Left ventricle myocardium inferior (tissue), 1 donor: Measurements from ENCODE around the gene ACER3. TPM values are rescaled to one million over a fixed set of nuclear protein-coding genes. Genes with fewer than 3 reads are reported as not detected.

Experiments used
- DNase-seq: peaks from one replicate; pipeline ENCODE4 v3.0.0-alpha.2; 2020
- H3K27ac ChIP-seq: fragments of 200-600 bp; replicated peaks from 2 replicates; pipeline ENCODE4 v1.8.0; 2021
- H3K27me3 ChIP-seq: fragments of 200-600 bp; 2 replicates; pipeline ENCODE4 v1.8.0; 2021; ENCODE audit warnings: low read depth
- H3K36me3 ChIP-seq: fragments of 200-600 bp; 2 replicates; pipeline ENCODE4 v1.8.0; 2021
- H3K4me1 ChIP-seq: fragments of 200-600 bp; 2 replicates; pipeline ENCODE4 v1.8.0; 2021
- H3K4me3 ChIP-seq: fragments of 200-600 bp; 2 replicates; pipeline ENCODE4 v1.8.0; 2021; ENCODE audit warnings: mild to moderate bottlenecking, moderate library complexity
- H3K9me3 ChIP-seq: fragments of 200-600 bp; replicated peaks from 2 replicates; pipeline ENCODE4 v1.8.0; 2021
- intact Hi-C: fragments of 100-400 bp; cut with micrococcal nuclease; formaldehyde crosslinking; loops from one replicate; pipeline ENCODE4 v1.11.0; 2022
- total RNA-seq: library from RNA; stranded (reverse); fragmentation: NEBNext Ultra II Directional; extraction: Animal tissue kit (Norgen Biotek cat#: 25700); gene quantifications from one replicate; pipeline ENCODE4 v1.2.1, GENCODE V29; 2021
- TF ChIP-seq, protein P1 (sequence below): fragments of 200-600 bp; IDR thresholded peaks from 2 replicates; pipeline ENCODE4 v1.8.0; 2021; ENCODE audit warnings: antibody characterized with exemption, mild to moderate bottlenecking, borderline replicate concordance
- donor health status: DM: no; HTN: yes; CAD: no; lungs with severe emphysema.

The ACER3 gene
- total RNA-seq, 1 donor from 2014 or later: 8.5 TPM

DNA sequence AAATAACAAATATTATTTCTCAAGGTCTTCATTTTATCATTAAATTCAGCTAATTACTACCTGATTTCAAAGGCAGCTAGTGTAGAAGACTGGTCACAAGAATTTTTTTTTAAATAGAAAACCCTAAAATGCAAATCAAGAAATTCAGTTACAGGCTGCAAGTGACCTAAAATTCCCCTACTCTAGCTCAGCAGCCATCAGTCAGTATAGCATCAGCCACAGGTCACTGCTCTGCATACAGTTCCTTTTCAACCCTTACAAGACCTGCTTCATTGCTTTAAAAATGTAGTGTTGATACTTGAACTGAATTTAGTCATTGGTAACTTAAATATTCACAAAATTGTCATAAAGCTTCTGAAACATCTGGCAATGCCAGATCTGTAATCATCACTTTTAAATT, 164.0 kb downstream of the ACER3 start:
- TF ChIP-seq, protein P1, sequence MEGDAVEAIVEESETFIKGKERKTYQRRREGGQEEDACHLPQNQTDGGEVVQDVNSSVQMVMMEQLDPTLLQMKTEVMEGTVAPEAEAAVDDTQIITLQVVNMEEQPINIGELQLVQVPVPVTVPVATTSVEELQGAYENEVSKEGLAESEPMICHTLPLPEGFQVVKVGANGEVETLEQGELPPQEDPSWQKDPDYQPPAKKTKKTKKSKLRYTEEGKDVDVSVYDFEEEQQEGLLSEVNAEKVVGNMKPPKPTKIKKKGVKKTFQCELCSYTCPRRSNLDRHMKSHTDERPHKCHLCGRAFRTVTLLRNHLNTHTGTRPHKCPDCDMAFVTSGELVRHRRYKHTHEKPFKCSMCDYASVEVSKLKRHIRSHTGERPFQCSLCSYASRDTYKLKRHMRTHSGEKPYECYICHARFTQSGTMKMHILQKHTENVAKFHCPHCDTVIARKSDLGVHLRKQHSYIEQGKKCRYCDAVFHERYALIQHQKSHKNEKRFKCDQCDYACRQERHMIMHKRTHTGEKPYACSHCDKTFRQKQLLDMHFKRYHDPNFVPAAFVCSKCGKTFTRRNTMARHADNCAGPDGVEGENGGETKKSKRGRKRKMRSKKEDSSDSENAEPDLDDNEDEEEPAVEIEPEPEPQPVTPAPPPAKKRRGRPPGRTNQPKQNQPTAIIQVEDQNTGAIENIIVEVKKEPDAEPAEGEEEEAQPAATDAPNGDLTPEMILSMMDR: no peak
- H3K27ac ChIP-seq: no peak overlapping the region
- peaks cover 14% of the 10 kb centered on the region for H3K36me3 ChIP-seq
- intact Hi-C loops: no loop called here
- no peaks in the 10 kb centered on the region for H3K27me3 ChIP-seq
- peaks cover 4% of the 10 kb centered on the region for H3K4me1 ChIP-seq
- no peak for DNase-seq
- no peaks in the 10 kb centered on the region for H3K9me3 ChIP-seq
- H3K4me3 ChIP-seq: no peak overlapping the region

- TF ChIP-seq, protein P1: no peak
- no peak overlapping the region for H3K27ac ChIP-seq
- no peak overlapping the region for H3K4me3 ChIP-seq
- no peak for DNase-seq
- H3K36me3 ChIP-seq: peaks cover 1% of the 10 kb centered on the region
- peaks cover 15% of the 10 kb centered on the region for H3K27me3 ChIP-seq
- H3K9me3 ChIP-seq: no peaks in the 10 kb centered on the region
- H3K4me1 ChIP-seq: peaks cover 4% of the 10 kb centered on the region
- intact Hi-C loops: no loop called here
Observed at GRCh38 chr11:77026221-77026620, 165.5 kb downstream of the ACER3 start.

GRCh38 chr11:77026743-77027142, 166.0 kb downstream of the ACER3 start:
- H3K27me3 ChIP-seq: peaks cover 20% of the 10 kb centered on the region
- no peaks in the 10 kb centered on the region for H3K36me3 ChIP-seq
- no peak overlapping the region for H3K27ac ChIP-seq
- peaks cover 4% of the 10 kb centered on the region for H3K4me1 ChIP-seq
- TF ChIP-seq, protein P1: no peak
- H3K4me3 ChIP-seq: no peak overlapping the region
- no peak for DNase-seq
- H3K9me3 ChIP-seq: no peaks in the 10 kb centered on the region
- intact Hi-C loops: no loop called here

DNA sequence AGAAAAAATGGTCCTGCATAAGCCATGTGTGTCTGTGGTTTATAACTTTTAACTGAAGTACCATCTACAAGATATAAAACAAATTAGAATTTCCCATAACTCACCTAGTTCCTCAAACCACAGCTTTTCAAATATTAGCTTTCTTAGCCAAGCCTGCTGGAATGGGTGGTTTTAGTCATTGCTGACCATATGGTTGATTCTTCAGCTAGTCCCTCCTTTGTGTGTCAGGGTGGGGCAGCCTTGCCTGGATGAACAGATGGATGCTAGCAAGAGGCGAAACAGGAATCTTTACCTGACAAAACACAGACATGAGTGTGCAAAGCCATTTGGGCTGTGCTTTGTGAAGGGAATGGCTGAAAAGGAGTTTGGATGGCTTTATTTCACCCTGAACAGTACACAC, 166.6 kb downstream of the ACER3 start:
- H3K4me1 ChIP-seq: peaks cover 4% of the 10 kb centered on the region
- no peak overlapping the region for H3K27ac ChIP-seq
- no peak for DNase-seq
- no peak overlapping the region for H3K4me3 ChIP-seq
- H3K9me3 ChIP-seq: no peaks in the 10 kb centered on the region
- TF ChIP-seq, protein P1: no peak
- intact Hi-C loops: no loop called here
- H3K27me3 ChIP-seq: peaks cover 25% of the 10 kb centered on the region
- no peaks in the 10 kb centered on the region for H3K36me3 ChIP-seq

DNA sequence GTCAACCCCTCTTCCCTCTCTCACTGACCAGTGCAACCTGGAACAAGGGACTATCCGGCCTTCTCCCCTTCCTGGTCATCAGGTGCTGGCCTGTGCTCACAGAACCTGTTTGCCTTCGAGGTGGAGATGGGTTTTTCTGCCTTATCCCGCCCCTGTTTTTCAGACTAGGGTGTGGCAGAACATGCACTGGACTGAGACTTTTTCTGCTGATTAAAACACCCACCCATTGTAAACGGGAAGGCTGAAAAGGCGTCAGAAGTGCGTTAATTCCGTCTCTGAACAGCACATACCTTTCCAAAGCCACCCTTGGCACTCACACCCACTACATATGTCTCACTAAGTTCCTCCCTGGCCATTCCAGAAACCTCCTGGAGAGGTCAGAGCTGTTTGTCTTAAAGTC, 169.1 kb downstream of the ACER3 start:
- intact Hi-C loops: no loop called here
- Histone ChIP-seq H3K27ac (no peak overlapping the region), H3K4me3 (no peak overlapping the region), H3K36me3 (no peaks in the 10 kb centered on the region), H3K9me3 (no peaks in the 10 kb centered on the region), H3K4me1 (peaks cover 4% of the 10 kb centered on the region), H3K27me3 (peaks cover 47% of the 10 kb centered on the region)
- TF ChIP-seq, protein P1: no peak
- DNase-seq: no peak
